Measurements from ENCODE around the gene CLDN12. TPM values are rescaled to one million over a fixed set of nuclear protein-coding genes. Genes with fewer than 3 reads are reported as not detected.

The CLDN12 gene
- total and polyA plus RNA-seq, 2 of the 13 experiments (the other 11 are each of a cell fraction or from before 2014, with no cell fraction given), result 44.1 to 114 TPM

DNA sequence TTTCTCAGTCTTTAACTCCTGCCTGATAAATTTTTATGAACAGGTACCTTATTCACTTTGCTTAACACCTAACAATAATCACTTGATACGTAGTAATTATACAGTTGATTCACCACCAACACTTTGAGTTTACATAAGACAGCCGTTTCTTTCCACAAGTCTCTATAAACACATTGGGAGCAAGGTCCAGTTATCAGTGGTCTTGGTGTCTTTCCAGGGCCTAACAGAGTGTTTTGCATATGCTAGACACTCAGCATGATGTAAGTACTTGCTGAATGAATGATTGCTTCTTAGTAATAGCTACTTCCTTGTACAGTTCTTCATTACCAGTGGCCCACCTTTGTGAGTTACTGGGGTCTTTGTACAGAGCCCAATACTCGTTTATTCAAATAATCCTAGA lies 6.4 kb downstream of the CLDN12 start (continued):
- TF ChIP-seq ZNF318 (CRISPR knock-in tag; IDR thresholded peaks at IDR 0.05) (no peak), ZNF773 (CRISPR knock-in tag; IDR thresholded peaks at IDR 0.05; ENCODE audit: borderline replicate concordance) (no peak), SAFB2 (CRISPR knock-in tag; IDR thresholded peaks at IDR 0.05; ENCODE audit: borderline replicate concordance, low read depth) (no peak), NR2F2 (IDR thresholded peaks at IDR 0.05; ENCODE audit: borderline replicate concordance, low read depth) (no peak), ZSCAN29 (CRISPR knock-in tag; conservative IDR thresholded peaks at IDR 0.05) (no peak), ZNF441 (CRISPR knock-in tag; IDR thresholded peaks at IDR 0.05; ENCODE audit: borderline replicate concordance) (no peak)
- TF ChIP-seq, protein P1, sequence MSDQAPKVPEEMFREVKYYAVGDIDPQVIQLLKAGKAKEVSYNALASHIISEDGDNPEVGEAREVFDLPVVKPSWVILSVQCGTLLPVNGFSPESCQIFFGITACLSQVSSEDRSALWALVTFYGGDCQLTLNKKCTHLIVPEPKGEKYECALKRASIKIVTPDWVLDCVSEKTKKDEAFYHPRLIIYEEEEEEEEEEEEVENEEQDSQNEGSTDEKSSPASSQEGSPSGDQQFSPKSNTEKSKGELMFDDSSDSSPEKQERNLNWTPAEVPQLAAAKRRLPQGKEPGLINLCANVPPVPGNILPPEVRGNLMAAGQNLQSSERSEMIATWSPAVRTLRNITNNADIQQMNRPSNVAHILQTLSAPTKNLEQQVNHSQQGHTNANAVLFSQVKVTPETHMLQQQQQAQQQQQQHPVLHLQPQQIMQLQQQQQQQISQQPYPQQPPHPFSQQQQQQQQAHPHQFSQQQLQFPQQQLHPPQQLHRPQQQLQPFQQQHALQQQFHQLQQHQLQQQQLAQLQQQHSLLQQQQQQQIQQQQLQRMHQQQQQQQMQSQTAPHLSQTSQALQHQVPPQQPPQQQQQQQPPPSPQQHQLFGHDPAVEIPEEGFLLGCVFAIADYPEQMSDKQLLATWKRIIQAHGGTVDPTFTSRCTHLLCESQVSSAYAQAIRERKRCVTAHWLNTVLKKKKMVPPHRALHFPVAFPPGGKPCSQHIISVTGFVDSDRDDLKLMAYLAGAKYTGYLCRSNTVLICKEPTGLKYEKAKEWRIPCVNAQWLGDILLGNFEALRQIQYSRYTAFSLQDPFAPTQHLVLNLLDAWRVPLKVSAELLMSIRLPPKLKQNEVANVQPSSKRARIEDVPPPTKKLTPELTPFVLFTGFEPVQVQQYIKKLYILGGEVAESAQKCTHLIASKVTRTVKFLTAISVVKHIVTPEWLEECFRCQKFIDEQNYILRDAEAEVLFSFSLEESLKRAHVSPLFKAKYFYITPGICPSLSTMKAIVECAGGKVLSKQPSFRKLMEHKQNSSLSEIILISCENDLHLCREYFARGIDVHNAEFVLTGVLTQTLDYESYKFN (CRISPR knock-in tag; conservative IDR thresholded peaks at IDR 0.05), result peak; percentile 45; the same call in 1 of the 2 replicates

All from HepG2 (cell line).